Thoracic aorta endothelial cell (primary cell): ENCODE data around the gene CD1D. TPM values are rescaled to one million over a fixed set of nuclear protein-coding genes. Genes with fewer than 3 reads are reported as not detected.

Experiments used
- total RNA-seq: library from RNA; depleted of rRNA; stranded (reverse); fragments of >200 nt; gene quantifications from 2 replicates; pipeline ENCODE4 v1.2.3, GENCODE V29; 2012

The CD1D gene
- total RNA-seq: not detected in 2 replicates

GRCh38 chr1:158180741-158181576 lies at the start of gene CD1D:
Gene CD1D, plus strand, starts transcription at chr1:158180895. Its CDS starts 207 bp downstream, at chr1:158181102.

Other genes with a start within 250 kb of the CD1D start
- gene KIRREL1, start 187.2 kb upstream of the CD1D start, total RNA-seq: 39.6 and 47.8 TPM in 2 replicates
- gene CD1A, start 73.5 kb downstream of the CD1D start, total RNA-seq: not detected in 2 replicates
- not detected in 2 replicates for gene CD1C, start 109.0 kb downstream of the CD1D start, total RNA-seq
- not detected in 2 replicates for gene CD1B, start 150.6 kb downstream of the CD1D start, total RNA-seq
- not detected in 2 replicates for gene CD1E, start 173.0 kb downstream of the CD1D start, total RNA-seq
- gene OR10T2, start 218.6 kb downstream of the CD1D start, total RNA-seq: not detected in 2 replicates
- not detected in 2 replicates for gene OR10K2, start 245.3 kb downstream of the CD1D start, total RNA-seq